ENCODE results near the gene ID1.
"Not testable (repeated sequence)": the region's sequence is repeated elsewhere in the genome, so short reads cannot be mapped to it uniquely, and the experiment has no call there.

GRCh38 chr20:31626534-31626933, 21.4 kb downstream of the ID1 start:
- TF ChIP-seq CTCF (IDR thresholded peaks at IDR 0.05); ZFX (IDR thresholded peaks at IDR 0.05; ENCODE audit: borderline replicate concordance): not testable (repeated sequence)
